Raji (cell line): ENCODE measurements around the gene ESRRB.

Experiments
- POLR2A ChIP-seq: IDR thresholded peaks from 2 replicates; pipeline ENCODE4 v1.6.1; 2011; ENCODE audit warnings: low read depth, low read length, control low read depth; ENCODE audit not compliant: insufficient read depth

The ESRRB gene

DNA sequence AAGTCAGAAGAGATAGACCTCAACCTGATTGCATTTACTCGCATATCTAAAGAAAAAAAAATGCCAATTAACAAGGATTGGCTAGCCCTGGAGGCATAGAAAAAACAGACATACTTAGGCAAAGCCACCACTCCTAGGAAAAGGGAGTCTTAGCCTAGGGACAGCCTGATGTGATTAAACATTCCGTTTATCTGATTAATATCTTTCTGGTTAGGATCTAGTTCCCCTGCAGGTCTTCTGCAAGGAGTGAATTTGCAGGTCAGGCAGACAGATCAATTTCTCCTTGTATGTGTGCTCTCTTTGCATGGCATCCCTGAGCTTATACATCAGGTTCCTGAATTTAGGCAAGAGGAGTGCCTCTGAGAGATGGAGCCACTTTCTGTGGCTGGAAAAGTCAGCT is 70.5 kb downstream of the ESRRB start:
- no peak for TF ChIP-seq POLR2A

- TF ChIP-seq POLR2A = no peak
Observed at GRCh38 chr14:76446921-76447320, 71.0 kb downstream of the ESRRB start.

DNA sequence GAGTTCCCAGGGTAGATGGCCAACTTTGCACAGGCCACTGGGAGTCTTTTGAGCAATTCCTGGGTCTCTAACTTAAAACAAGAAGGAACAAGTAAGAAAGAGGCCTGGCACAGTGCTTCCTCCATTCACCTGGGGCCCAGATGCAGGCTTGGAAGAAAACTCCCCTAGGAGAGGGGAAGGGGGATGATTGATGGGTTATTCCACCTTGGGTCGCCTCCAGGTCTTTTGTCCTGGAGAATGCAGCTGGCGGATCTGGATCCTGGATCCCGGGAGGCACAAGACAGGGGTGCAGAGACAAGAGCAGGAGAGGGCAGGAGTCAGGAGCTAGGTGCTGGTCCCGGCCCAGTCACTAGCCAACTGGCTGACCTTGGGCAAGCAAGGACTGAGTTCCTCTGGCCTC is 74.5 kb downstream of the ESRRB start:
- TF ChIP-seq POLR2A = no peak

- no peak for TF ChIP-seq POLR2A
Observed at GRCh38 chr14:76456200-76456599, 80.3 kb downstream of the ESRRB start.

- no peak for TF ChIP-seq POLR2A
Observed at GRCh38 chr14:76456891-76457586, 81.1 kb downstream of the ESRRB start.

DNA sequence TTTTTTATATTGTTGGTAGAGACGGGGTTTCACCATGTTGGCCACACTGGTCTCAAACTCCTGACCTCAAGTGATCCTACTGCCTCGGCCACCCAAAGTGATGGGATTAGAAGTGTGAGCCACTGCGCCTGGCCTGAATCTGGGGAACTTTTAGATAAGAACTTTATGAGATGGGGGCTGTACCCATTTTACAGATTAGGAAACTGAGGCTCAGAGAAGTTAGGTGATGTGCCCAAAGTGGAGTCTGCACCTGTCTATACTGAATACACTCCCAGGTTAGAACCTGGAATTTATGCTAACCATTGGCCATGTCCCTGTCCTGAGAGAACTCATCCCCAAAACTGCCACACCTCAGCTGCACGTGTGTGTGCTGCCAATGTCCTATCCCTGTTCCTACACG is 81.9 kb downstream of the ESRRB start:
- no peak for TF ChIP-seq POLR2A

DNA sequence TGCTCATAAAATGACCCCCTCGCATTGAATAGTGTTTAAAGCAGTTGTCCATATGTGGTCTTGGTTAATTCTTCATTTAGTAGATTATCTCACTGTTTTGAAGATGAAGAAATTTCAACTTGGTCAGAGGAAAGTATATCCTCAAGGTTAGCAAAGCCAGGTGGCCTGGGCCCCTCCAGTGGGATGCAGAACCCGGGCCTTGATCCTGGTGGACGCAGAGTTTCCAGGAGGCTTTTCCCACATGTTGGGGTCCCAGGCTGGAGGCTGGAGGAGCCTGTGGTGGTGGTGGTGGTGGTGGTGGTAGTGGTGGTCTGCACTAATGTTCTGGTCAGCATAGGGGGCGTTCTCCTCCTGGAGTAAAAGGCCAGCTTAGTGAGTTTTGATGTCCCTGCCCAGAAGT is 85.9 kb downstream of the ESRRB start:
- TF ChIP-seq POLR2A = no peak

DNA sequence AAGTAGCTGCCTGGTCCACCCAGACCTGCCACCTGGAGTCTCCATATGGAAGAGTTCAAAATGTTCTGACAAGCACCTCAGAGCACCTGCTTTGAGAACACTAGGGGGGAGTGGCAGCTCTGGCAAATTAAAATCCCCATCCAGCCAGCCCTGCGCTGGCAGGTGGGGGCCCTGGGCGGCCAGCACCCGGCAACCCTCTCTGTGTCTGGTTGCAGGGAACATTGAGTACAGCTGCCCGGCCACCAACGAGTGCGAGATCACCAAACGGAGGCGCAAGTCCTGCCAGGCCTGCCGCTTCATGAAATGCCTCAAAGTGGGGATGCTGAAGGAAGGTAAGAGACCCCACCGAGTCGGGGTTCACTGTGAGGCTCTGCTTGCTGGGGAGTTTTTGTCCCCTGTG is 86.4 kb downstream of the ESRRB start:
- no peak for TF ChIP-seq POLR2A

DNA sequence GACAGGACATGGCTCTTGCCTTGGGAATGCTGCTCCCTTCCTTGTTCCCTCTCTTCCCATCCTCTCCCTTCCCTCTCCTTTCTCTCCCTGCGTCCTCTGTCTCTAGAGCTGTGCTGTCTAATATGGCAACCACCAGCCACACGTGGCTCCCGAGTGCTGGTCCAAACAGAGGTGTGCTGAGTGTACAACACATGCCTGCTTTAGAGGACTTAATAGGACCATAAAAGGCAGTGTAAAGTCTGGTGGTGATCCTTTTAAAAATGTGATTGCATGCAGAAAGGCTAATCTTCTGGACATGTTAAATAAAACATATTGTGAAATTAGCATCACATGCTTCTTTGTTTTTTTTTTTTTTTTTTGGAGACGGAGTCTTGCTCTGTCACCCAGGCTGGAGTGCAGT is 87.2 kb downstream of the ESRRB start:
- TF ChIP-seq POLR2A = no peak

DNA sequence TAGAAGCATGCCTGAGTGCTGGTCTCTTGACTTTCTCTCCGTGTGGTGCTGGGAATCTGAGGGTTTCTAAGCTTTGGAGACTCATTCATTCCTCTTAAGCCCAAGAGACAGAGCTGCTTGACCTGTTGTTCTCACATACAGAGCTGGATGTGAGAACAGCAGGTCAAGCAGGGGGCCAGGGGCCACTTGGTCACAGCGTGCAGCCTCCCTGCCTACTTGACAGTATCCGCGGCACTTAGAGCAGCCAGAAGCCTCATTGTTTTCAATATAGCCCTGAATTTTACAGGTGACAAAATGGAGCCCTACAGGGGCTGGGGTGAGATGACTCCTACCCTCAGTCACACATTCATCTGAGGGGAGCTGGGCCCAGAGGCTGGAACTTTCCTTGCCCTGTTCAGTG is 88.9 kb downstream of the ESRRB start:
- no peak for TF ChIP-seq POLR2A

GRCh38 chr14:76465664-76466063 is 89.7 kb downstream of the ESRRB start:
- no peak for TF ChIP-seq POLR2A

DNA sequence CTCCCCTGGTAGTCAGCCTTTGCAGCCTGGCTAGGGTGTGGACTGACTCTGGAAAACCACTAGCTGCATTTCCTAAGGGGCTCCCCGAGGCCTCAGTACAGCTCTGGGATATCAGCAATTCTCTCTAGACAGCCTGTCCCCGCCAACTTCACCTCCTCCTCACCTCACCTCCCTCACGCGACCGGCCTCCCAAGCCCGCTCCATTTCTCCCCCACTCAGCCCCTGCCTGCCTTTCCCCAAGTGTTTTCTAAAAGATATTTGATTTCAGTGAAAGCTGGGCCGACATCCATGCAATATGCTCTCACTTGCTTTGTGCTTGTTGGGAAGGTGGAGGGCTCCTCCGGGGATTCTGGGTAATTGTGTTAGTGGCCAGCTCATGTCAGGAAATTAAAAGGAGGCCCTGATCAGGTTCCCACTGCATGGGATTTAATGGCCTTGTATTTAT is 91.8 kb downstream of the ESRRB start:
- no peak for TF ChIP-seq POLR2A

DNA sequence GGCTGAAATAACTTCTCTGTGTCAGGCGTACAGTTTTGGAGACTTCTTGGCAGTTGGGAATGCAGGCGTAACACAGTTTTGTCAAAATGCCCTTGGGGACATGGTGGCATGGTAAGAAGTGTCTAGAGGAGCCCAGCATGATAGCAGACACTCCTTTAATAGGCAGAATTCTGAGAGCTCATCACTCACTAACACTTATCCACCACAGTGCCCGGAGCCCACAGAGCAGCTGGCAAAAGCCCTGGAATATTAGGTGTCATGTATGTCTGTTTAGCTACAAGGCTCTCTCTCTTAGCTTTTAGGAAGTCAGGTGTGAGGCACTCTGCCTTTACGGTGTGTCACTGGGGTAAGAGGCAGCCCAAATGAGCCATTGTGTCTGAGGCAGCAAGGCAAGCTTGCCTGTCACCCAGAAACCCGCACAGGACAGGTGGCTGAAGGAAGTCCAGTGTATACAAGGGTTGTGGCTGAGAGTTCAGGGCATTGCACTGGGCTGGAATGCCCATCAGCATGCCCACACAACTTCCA is 96.3 kb downstream of the ESRRB start:
- no peak for TF ChIP-seq POLR2A

DNA sequence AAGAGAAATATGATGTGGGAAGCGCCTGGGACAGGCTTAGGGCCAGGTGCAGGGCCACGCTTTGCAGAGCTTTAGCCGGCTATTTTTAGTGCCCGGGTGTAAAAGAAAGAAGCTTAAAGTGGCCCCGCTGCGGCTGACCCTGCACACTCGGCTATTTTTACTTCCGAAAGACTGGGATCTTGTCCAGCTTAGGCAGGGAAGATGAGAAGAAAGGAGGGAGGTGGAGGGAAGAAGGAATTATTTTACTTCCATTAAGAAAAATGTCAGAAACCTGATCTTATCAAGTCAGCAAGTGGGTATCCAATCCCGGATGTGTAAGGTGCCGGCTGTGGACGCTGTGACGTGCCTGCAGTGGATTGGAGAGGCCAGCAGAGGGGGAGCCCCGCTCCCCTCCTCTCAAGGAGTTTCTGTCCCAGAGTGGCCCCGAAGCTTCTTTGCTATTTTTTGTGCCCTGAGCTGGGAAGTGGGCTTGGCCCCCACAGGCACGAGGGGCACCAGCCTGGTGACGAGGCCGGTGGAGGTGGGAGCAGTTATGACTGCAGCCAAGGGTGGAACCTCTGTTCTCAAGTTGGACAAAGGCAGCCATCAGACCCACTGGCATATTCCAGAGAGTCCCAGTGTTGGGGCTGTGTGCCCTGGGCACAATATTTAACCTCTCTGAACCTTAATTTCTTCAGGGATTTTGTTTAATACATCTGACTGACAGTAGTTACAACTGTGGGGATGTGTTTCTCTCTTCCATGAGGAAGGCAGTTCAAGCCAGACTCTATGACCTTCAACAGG is 97.7 kb downstream of the ESRRB start:
- no peak for TF ChIP-seq POLR2A

- no peak for TF ChIP-seq POLR2A
Observed at GRCh38 chr14:76480426-76480825, 104.5 kb downstream of the ESRRB start.

DNA sequence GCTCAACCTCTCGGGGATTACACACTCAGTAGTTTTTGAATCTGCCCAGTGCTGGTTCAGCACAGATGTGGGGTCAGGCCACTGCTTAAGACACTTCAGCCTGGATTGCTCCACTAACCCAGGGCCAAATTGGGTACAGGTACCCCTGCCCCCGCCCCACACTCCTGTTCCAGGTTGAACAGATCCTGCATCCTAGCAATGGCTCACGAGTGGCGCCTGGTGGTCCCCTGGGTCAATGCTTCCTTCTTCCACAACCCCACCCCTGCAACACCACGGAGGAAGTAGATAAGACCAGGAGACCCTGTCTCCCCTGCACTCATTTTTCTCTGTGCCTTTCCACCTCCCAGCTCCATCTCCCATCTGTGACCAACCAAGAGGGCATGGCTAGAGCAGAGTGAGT is 108.4 kb downstream of the ESRRB start:
- TF ChIP-seq POLR2A = no peak

DNA sequence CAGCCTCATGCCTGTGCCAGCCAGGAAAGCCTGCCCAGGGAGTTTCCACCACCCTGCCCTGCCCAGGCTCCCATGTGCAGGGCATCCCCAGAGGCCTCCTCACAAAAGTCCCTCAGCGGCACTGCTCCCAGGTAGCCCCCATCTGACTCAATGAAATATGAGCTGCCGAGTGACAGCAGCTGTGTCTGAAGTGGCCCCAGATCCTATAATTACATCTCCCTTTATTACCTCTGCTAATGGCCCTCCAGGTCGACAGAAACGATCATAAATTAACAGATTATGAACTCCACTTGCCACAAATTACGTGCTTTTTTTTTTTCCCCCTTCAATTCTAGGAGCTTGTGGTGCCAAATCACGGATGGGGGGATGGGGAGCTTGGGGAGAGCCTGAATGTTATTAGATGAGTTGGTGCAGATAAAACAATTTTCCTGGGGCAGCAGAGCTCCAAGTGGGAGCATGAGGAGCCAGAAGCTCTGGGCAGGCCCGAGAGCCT is 110.4 kb downstream of the ESRRB start:
- TF ChIP-seq POLR2A = no peak

DNA sequence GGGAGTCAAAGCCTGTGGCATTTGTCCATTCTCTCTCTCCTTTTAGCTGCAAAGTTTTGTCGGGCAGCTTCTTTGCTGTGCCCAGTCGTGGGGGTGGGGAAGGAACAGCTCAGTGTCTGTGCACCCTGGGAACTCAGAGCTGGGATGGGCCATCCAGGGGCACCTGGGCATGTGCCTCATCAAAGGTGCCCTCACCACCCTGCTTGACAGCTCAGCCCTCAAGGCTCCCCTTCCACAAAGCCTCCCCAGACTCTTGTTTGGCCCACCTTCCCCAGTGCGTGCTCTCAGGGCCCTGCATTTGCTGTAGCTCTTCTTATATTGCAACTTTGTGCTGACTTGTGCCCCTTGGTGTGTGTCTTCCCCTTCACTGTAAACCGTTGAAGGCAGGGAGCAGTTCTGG is 112.6 kb downstream of the ESRRB start:
- no peak for TF ChIP-seq POLR2A
